Measurements from ENCODE around the gene REXO1. TPM values are rescaled to one million over a fixed set of nuclear protein-coding genes. Genes with fewer than 3 reads are reported as not detected.
A peak's percentile ranks its signal among the peaks of the same experiment; 100 is the strongest.

Gene REXO1
- 41.1 and 44.6 TPM in 2 replicates for total RNA-seq
- 56.9 and 88.8 TPM in 2 replicates for polyA plus RNA-seq
- polyA plus RNA-seq (2011; cell fraction: cytosol; rRNA removed), result 18.9 and 26.1 TPM in 2 replicates
- polyA plus RNA-seq (2011; cell fraction: nucleus; rRNA removed), result 112 and 117 TPM in 2 replicates
- polyA plus RNA-seq (2012), result 23.1 and 32.6 TPM in 2 replicates
- polyA minus RNA-seq, result 13.5 and 14.6 TPM in 2 replicates
- 18.6 TPM for polyA minus RNA-seq (2011; cell fraction: cytosol; rRNA and poly(A)+ RNA removed)
- polyA minus RNA-seq (2011; cell fraction: nucleus; rRNA and poly(A)+ RNA removed), result 13.1 and 32.2 TPM in 2 replicates
- Bru-seq, nascent RNA, result percentile 62 among the genes with signal in this experiment
- BruChase-seq, experiment 1, labeled RNA remaining after a 6-hour chase, result percentile 87 among the genes with signal in this experiment
- BruChase-seq, experiment 2, labeled RNA remaining after a 2-hour chase, result percentile 76 among the genes with signal in this experiment
- long read RNA-seq, full-length matches to known transcripts, result 4 of 21 reads
- long read RNA-seq, partial matches to known transcripts, result 5 of 21 reads
- long read RNA-seq, other reads (novel, unspliced or antisense), result 12 of 21 reads

DNA sequence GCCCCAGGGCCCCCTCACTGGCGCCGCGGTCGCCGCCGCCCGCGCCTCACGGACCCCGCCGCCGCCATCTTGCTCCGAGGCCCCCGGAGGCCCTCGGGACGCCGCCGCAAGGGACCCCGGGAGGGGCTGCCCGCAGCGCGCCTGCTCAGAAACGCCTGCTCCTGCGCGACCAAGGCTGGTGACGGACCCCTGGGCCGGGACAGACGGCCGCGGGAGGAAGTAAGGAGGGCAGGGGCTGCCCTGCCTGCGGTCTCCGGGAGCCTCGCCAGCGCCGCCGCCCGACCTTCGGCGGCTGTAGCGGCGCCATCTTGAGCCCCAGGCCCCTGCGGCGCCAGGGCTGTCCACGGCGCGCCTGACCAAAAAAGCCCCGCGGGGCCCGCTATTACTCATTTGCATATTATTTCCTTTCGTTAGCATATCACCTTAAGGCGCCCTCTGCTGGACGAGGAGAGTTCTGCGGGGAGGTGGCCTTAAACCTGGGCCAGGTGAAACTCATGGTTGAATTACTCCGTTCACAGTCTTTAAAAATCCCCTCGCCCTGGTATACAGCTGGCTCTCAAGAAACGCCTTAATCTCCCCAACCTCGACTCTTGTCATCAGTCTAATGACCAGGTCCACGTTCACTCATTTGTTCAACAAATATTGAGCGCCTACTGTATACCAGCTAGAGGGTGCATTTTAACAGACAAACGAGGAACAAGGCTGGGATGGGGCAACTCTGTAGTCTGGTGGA is at the start of gene REXO1:
Gene REXO1, minus strand, starts transcription at position 85 of the 733 bp plus-strand sequence. CDS start 125 bp downstream, outside the sequence.
- H3K9ac ChIP-seq (replicated peaks; ENCODE audit: extremely low read depth, insufficient read depth, low read length), result peak within 1 kb of the TSS; percentile 99
- peaks cover 0 to 2% of the 10 kb centered on the region in 2 experiments for H3K36me3 ChIP-seq (ENCODE audit: control insufficient read depth in 2 of 2, extremely low read depth in 1 of 2, insufficient read depth in 2 of 2, low read length in 2 of 2)
- H3K4me1 ChIP-seq (ENCODE audit: control insufficient read depth, extremely low read depth, insufficient read depth, low read length), result peaks cover 8% of the 10 kb centered on the region
- peak; percentile 94 for FAIRE-seq
- no peaks in the 10 kb centered on the region for H3K9me1 ChIP-seq (replicated peaks; ENCODE audit: control insufficient read depth, extremely low read depth, insufficient read depth, low read length)
- CTCF ChIA-PET, result interaction anchor here (0.9 to 1.7 kb wide), 3 partner anchors 9 to 16 kb away, joined by 3 to 9 read pairs (median 4); no protein-coding TSS in a partner anchor
- no peaks in the 10 kb centered on the region for H3K9me3 ChIP-seq (replicated peaks; ENCODE audit: control insufficient read depth, insufficient read depth, low read length)
- peak within 1 kb of the TSS; percentile 99 for H3K27ac ChIP-seq (ENCODE audit: insufficient read depth, low read depth, low read length)
- intact Hi-C loops (cut with micrococcal nuclease) (no loop called here), dilution Hi-C loops (cut with MboI; ENCODE audit: extremely low pct_ligation_motif_present, low sequenced_read_pairs) (no loop called here)
- H3K79me2 ChIP-seq (ENCODE audit: control insufficient read depth, insufficient read depth, low read length), result peaks cover 51% of the 10 kb centered on the region
- POLR2A ChIA-PET, result no interaction called here
- no TSS peak for BruUV-seq (replicated peaks)
- H2AFZ ChIP-seq (ENCODE audit: low read depth, low read length), result peak within 1 kb of the TSS; percentile 86
- peak within 1 kb of the TSS; percentile 81 for H3K4me2 ChIP-seq (ENCODE audit: insufficient read depth, low read length)
- no peaks in the 10 kb centered on the region for H4K20me1 ChIP-seq (replicated peaks; ENCODE audit: control insufficient read depth, extremely low read depth, insufficient read depth, low read length)
- peak within 1 kb of the TSS; percentile 47 to 76 (median 67) for H3K4me3 ChIP-seq (replicated peaks in 1 of 3; ENCODE audit: insufficient read depth in 1 of 3, low read depth in 1 of 3, low read length in 3 of 3)
- TF ChIP-seq GATA2 (IDR thresholded peaks at IDR 0.05; ENCODE audit: insufficient read depth, insufficient read length, low read depth, low read length), result no peak
- TF ChIP-seq MYC (IDR thresholded peaks at IDR 0.05; ENCODE audit: low read depth, low read length), result no peak
- no peak for TF ChIP-seq JUN (IDR thresholded peaks at IDR 0.05; ENCODE audit: borderline replicate concordance, insufficient read depth, insufficient read length, low read depth)
- peak; percentile 66 for TF ChIP-seq POLR2AphosphoS5 (IDR thresholded peaks at IDR 0.05; ENCODE audit: insufficient read depth, low read depth, low read length)
- peak; percentile 49 for TF ChIP-seq MAX (IDR thresholded peaks at IDR 0.05; ENCODE audit: insufficient read depth, insufficient read length)
- TF ChIP-seq POLR2A (IDR thresholded peaks at IDR 0.05; ENCODE audit: low read depth, low read length), result peak; percentile 84
- TF ChIP-seq EZH2 (IDR thresholded peaks at IDR 0.05; ENCODE audit: borderline replicate concordance, low read depth, low read length, severe bottlenecking), result no peak
- TF ChIP-seq FOS (IDR thresholded peaks at IDR 0.05; ENCODE audit: borderline replicate concordance, insufficient read depth, low read length), result peak; percentile 10
- TF ChIP-seq CTCF (IDR thresholded peaks at IDR 0.05; ENCODE audit: extremely low read depth in 1 of 2, insufficient read depth in 1 of 2, low read depth in 1 of 2, low read length in 2 of 2), result peak; percentile 86 to 97
- DNase-seq (ENCODE audit: low read depth, low spot score), result peak; percentile 96
- no peaks in the 10 kb centered on the region for H3K27me3 ChIP-seq (ENCODE audit: control insufficient read depth in 2 of 2, insufficient read depth in 2 of 2, low read length in 2 of 2)

Data from endothelial cell of umbilical vein (primary cell).